ENCODE data around the gene TIGD4.

DNA sequence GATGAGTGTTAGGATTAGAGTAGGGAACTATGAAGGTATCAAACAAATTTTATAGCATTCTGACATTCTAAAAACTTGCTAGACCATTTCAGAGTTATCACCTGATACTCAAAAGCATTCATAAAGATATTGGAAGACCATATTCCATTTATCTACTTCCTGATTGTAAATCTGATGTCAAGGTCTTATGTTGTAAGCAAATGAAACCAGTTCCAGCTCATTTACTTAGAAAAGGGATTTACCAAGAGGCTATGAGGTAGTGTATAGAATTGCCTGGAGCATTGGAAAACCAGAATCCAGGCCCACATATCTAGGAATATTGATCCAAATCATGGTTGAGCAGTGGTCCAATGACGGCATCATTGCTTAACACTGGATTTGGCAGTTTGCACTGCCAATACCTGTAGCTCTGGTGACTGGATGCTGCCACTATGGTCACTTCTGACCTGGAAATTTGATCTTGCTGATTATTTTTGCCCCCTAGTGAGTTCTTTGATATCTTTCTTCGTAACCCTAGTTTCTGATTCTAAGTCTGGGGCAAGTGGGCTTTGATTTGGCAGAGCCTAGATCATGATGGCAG, 25.6 kb upstream of the TIGD4 start:
- TF ChIP-seq, protein P1, sequence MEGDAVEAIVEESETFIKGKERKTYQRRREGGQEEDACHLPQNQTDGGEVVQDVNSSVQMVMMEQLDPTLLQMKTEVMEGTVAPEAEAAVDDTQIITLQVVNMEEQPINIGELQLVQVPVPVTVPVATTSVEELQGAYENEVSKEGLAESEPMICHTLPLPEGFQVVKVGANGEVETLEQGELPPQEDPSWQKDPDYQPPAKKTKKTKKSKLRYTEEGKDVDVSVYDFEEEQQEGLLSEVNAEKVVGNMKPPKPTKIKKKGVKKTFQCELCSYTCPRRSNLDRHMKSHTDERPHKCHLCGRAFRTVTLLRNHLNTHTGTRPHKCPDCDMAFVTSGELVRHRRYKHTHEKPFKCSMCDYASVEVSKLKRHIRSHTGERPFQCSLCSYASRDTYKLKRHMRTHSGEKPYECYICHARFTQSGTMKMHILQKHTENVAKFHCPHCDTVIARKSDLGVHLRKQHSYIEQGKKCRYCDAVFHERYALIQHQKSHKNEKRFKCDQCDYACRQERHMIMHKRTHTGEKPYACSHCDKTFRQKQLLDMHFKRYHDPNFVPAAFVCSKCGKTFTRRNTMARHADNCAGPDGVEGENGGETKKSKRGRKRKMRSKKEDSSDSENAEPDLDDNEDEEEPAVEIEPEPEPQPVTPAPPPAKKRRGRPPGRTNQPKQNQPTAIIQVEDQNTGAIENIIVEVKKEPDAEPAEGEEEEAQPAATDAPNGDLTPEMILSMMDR (IDR thresholded peaks at IDR 0.05) = no peak
- no peak for TF ChIP-seq EZH2 (IDR thresholded peaks at IDR 0.05; ENCODE audit: borderline replicate concordance, insufficient read depth, low read depth, low read length, poor library complexity, severe bottlenecking)

Measured in B cell (primary cell).